Measurements from ENCODE around the gene RAB32.
"Not testable (repeated sequence)": the region's sequence is repeated elsewhere in the genome, so short reads cannot be mapped to it uniquely, and the experiment has no call there.

Gene RAB32

DNA sequence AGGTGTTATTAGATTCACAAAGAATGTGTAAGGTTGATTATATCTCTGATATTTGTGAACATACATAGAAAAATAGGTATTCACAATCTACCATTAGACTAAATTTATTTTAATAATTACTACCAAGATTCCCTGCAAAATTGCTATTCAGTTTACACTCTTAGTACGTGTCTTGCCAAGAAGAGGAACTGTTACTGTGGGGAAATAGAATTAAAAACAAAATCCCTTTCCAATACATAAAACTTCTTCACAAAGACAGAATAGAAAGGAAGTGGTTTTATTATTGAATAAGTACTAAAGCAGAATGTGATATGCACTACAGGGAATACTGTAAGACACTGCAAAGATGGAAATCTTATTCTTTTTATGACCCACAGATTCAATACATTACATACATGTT lies 17.0 kb downstream of the RAB32 start (continued):
- no peak for TF ChIP-seq ZNF776 (tag by site-specific recombination; IDR thresholded peaks at IDR 0.05; ENCODE audit: borderline replicate concordance)
- no peak for TF ChIP-seq ZNF24 (tag by site-specific recombination; IDR thresholded peaks at IDR 0.05)
- no peak for TF ChIP-seq ZNF658 (tag by site-specific recombination; IDR thresholded peaks at IDR 0.05)
- TF ChIP-seq ZNF184 (tag by site-specific recombination; IDR thresholded peaks at IDR 0.05), result no peak
- TF ChIP-seq, protein P1, sequence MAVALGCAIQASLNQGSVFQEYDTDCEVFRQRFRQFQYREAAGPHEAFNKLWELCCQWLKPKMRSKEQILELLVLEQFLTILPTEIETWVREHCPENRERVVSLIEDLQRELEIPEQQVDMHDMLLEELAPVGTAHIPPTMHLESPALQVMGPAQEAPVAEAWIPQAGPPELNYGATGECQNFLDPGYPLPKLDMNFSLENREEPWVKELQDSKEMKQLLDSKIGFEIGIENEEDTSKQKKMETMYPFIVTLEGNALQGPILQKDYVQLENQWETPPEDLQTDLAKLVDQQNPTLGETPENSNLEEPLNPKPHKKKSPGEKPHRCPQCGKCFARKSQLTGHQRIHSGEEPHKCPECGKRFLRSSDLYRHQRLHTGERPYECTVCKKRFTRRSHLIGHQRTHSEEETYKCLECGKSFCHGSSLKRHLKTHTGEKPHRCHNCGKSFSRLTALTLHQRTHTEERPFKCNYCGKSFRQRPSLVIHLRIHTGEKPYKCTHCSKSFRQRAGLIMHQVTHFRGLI (tag by site-specific recombination; IDR thresholded peaks at IDR 0.05), result no peak
- TF ChIP-seq, protein P2, sequence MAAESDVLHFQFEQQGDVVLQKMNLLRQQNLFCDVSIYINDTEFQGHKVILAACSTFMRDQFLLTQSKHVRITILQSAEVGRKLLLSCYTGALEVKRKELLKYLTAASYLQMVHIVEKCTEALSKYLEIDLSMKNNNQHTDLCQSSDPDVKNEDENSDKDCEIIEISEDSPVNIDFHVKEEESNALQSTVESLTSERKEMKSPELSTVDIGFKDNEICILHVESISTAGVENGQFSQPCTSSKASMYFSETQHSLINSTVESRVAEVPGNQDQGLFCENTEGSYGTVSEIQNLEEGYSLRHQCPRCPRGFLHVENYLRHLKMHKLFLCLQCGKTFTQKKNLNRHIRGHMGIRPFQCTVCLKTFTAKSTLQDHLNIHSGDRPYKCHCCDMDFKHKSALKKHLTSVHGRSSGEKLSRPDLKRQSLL (tag by site-specific recombination; IDR thresholded peaks at IDR 0.05), result no peak
- TF ChIP-seq, protein P3, sequence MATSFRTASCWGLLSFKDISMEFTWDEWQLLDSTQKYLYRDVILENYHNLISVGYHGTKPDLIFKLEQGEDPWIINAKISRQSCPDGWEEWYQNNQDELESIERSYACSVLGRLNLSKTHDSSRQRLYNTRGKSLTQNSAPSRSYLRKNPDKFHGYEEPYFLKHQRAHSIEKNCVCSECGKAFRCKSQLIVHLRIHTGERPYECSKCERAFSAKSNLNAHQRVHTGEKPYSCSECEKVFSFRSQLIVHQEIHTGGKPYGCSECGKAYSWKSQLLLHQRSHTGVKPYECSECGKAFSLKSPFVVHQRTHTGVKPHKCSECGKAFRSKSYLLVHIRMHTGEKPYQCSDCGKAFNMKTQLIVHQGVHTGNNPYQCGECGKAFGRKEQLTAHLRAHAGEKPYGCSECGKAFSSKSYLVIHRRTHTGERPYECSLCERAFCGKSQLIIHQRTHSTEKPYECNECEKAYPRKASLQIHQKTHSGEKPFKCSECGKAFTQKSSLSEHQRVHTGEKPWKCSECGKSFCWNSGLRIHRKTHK (tag by site-specific recombination; IDR thresholded peaks at IDR 0.05), result no peak
- TF ChIP-seq ZNF223 (tag by site-specific recombination; IDR thresholded peaks at IDR 0.05), result no peak
- TF ChIP-seq ZNF366 (tag by site-specific recombination; conservative IDR thresholded peaks at IDR 0.05), result no peak

DNA sequence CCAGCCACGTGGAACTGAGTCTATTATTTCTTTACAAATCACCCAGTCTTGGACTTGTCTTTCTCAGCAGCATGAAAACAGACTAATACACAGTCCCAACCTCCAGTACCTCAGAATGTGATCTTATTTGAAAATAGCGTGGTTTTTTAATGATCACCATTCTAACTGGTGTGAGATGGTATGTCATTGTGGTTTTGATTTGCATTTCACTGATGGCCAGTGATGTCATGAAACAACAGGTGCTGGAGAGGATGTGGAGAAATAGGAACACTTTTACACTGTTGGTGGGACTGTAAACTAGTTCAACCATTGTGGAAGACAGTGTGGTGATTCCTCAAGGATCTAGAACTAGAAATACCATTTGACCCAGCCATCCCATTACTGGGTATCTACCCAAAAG lies 23.0 kb downstream of the RAB32 start:
- CTCF ChIA-PET; POLR2A ChIA-PET; H3K4me3 ChIP-seq (ENCODE audit: low read depth, low read length); H3K4me1 ChIP-seq (ENCODE audit: control insufficient read depth, insufficient read depth, low read length); H3K27ac ChIP-seq (ENCODE audit: extremely low read depth, low read depth, low read length); H3K9me3 ChIP-seq (ENCODE audit: control insufficient read depth, insufficient read depth, low read depth, low read length); H3K36me3 ChIP-seq (ENCODE audit: control insufficient read depth in 2 of 2, insufficient read depth in 1 of 2, low read length in 2 of 2): not testable (repeated sequence)
- TF ChIP-seq SCRT2 (tag by site-specific recombination; IDR thresholded peaks at IDR 0.05), result peak; percentile 52

DNA sequence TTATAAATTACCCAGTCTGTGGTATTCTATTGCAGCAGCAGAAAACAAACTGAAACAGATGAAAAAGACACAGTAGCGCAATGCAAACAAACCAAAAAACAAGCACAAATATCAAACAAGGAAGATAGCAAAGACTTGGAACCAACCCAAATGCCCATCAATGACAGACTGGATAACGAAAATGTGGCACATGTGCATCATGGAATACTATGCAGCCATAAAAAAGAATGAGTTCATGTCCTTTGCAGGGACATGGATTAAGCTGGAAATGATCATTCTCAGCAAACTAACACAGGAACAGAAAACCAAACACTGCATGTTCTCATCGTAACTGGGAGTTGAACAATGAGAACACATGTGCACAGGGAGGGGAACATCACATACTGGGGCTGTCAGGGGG lies 25.0 kb downstream of the RAB32 start:
- H3K4me1 ChIP-seq (ENCODE audit: control insufficient read depth, insufficient read depth, low read length); H3K4me3 ChIP-seq (ENCODE audit: low read depth, low read length); CTCF ChIA-PET; H3K27ac ChIP-seq (ENCODE audit: extremely low read depth, low read depth, low read length); H3K9me3 ChIP-seq (ENCODE audit: control insufficient read depth, insufficient read depth, low read depth, low read length); H3K36me3 ChIP-seq (ENCODE audit: control insufficient read depth in 2 of 2, insufficient read depth in 1 of 2, low read length in 2 of 2): not testable (repeated sequence)
- POLR2A ChIA-PET, result interaction anchor here (0.6 kb wide), 1 partner anchor 457 kb away, joined by 8 read pairs; no protein-coding TSS in a partner anchor
- TF ChIP-seq ZNF146 (tag by site-specific recombination; IDR thresholded peaks at IDR 0.05), result peak; percentile 57; the same call in 1 of the 2 replicates

DNA sequence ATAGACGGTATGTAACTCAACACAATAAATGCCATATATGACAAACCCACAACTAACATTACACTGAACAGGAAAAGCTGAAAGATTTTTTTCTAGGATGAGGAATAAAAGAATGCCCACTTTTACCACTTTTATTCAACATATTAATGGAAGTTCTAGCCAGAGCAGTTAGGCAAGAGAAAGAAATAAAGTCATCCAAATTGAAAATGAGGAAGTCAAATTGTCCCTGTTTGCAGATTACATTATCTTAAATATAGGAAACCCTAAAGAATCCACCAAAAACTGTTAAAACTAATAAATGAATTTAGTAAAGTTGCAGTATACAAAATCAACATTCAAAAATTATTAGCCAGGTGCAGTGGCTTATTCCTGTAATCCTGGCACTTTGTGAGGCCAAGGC lies 30.6 kb downstream of the RAB32 start:
- H3K4me1 ChIP-seq (ENCODE audit: control insufficient read depth, insufficient read depth, low read length), result no peaks in the 10 kb centered on the region
- H3K36me3 ChIP-seq (ENCODE audit: control insufficient read depth in 2 of 2, insufficient read depth in 1 of 2, low read length in 2 of 2), result no peaks in the 10 kb centered on the region
- no peaks in the 10 kb centered on the region for H3K9me3 ChIP-seq (ENCODE audit: control insufficient read depth, insufficient read depth, low read depth, low read length)
- no peak overlapping the region for H3K4me3 ChIP-seq (ENCODE audit: low read depth, low read length)
- POLR2A ChIA-PET, result no interaction called here
- TF ChIP-seq ZBTB17 (tag by site-specific recombination; IDR thresholded peaks at IDR 0.05) (no peak), ZNF366 (tag by site-specific recombination; conservative IDR thresholded peaks at IDR 0.05) (no peak), ZFP69B (tag by site-specific recombination; IDR thresholded peaks at IDR 0.05) (no peak), ZNF157 (tag by site-specific recombination; IDR thresholded peaks at IDR 0.05) (no peak), GLI4 (tag by site-specific recombination; IDR thresholded peaks at IDR 0.05) (no peak), ZNF677 (tag by site-specific recombination; IDR thresholded peaks at IDR 0.05) (no peak), ZNF747 (tag by site-specific recombination; IDR thresholded peaks at IDR 0.05) (no peak), ZNF292 (tag by site-specific recombination; IDR thresholded peaks at IDR 0.05; ENCODE audit: borderline replicate concordance, low read depth) (no peak)
- H3K27ac ChIP-seq (ENCODE audit: extremely low read depth, low read depth, low read length), result no peak overlapping the region
- CTCF ChIA-PET, result no interaction called here

Measured in HEK293 (cell line).